ENCODE data around the gene SCAMP5.
A peak's percentile ranks its signal among the peaks of the same experiment; 100 is the strongest.

Gene SCAMP5

GRCh38 chr15:74995182-74995778, at the start of gene SCAMP5:
Gene SCAMP5 (plus strand): TSS chr15:74995563. CDS start chr15:75011840, 16,277 bp downstream.
- H3K4me3 ChIP-seq (ENCODE audit: low read length) = peak within 1 kb of the TSS; percentile 60
- peak; percentile 94 for DNase-seq (ENCODE audit: low read depth)
- no peak for TF ChIP-seq CTCF (IDR thresholded peaks at IDR 0.05; ENCODE audit: insufficient read depth, low read depth, low read length, missing control alignments)

GRCh38 chr15:74950078-74950908, 45.1 kb upstream of the SCAMP5 start:
- TF ChIP-seq CTCF (IDR thresholded peaks at IDR 0.05; ENCODE audit: insufficient read depth, low read depth, low read length, missing control alignments) = peak; percentile 100
- no peak overlapping the region for H3K4me3 ChIP-seq (ENCODE audit: low read length)
- DNase-seq (ENCODE audit: low read depth) = peak; percentile 75

- TF ChIP-seq CTCF (IDR thresholded peaks at IDR 0.05; ENCODE audit: insufficient read depth, low read depth, low read length, missing control alignments) = no peak
- no peak for DNase-seq (ENCODE audit: low read depth)
- no peak overlapping the region for H3K4me3 ChIP-seq (ENCODE audit: low read length)
These were observed 44.4 kb upstream of the SCAMP5 start for GRCh38 chr15:74951006-74951405.

GRCh38 chr15:74954515-74954914, 40.8 kb upstream of the SCAMP5 start:
- DNase-seq (ENCODE audit: low read depth) = no peak
- no peak for TF ChIP-seq CTCF (IDR thresholded peaks at IDR 0.05; ENCODE audit: insufficient read depth, low read depth, low read length, missing control alignments)
- no peak overlapping the region for H3K4me3 ChIP-seq (ENCODE audit: low read length)

GRCh38 chr15:74955017-74955416, 40.3 kb upstream of the SCAMP5 start:
- H3K4me3 ChIP-seq (ENCODE audit: low read length) = peak overlapping the region; percentile 51

More at GRCh38 chr15:74955017-74955416, 40.3 kb upstream of the SCAMP5 start:
- TF ChIP-seq CTCF (IDR thresholded peaks at IDR 0.05; ENCODE audit: insufficient read depth, low read depth, low read length, missing control alignments) = no peak
- DNase-seq (ENCODE audit: low read depth) = no peak

Measured in epithelial cell of esophagus (primary cell).